Prostate gland (tissue), 2 donors: ENCODE data around the gene MYLK2.

Experiments used
- POLR2A ChIP-seq: fragments of 450-650 bp; IDR thresholded peaks from one replicate; pipeline ENCODE4 v1.6.1; 2016; ENCODE audit warnings: antibody characterized with exemption, mild to moderate bottlenecking
- TF ChIP-seq, protein P1 (sequence below), 4 experiments: fragments of 200-600 bp in 2 of 4; fragments of 450-650 bp in 2 of 4; sonication (generic) in 2 of 4; IDR thresholded peaks; 1 replicate in 3 of 4; 2 replicates in 1 of 4; pipeline ENCODE4 v1.5.1; 2016 to 2019; ENCODE audit warnings: antibody characterized with exemption in 4 of 4, mild to moderate bottlenecking in 2 of 4, moderate library complexity in 2 of 4

DNA sequence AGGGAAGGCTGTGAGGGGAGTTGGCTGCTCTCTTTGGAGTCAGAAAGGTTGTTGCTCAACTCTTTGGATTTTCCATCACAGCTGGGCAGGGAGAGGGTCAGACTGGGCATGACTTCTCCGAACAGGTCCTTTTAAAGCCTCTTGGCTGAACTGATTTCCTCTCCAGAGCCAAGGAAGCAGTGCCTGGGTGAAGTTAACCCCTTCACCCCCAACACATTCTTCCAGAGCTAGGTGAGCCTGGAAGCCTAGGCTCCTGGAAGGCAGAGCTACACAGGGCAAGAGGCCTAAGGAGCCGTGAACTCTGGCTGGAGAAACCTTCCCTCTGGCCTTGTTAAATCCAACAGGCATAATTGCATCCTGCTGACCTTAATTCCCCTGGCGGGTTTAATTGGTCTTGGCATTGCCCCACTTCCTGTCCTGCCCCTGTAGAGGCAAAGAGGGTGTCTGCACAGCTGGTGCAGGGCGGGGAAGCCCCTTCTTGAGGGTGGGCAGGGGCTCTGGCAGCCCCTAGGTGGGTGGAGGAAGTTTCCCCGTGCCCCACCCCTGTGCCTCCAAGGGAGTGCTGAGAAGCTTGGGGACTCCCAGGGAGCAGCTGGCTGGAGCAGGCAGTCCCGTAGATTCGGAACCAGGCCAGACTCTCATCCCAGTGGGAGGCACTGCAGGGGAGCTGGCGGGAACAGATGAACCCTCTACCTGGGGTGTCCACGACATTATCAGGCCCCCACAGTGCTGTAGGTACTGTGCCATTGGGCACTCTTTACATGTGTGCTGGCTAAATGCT lies 3.6 kb upstream of the MYLK2 start:
- TF ChIP-seq, protein P1, sequence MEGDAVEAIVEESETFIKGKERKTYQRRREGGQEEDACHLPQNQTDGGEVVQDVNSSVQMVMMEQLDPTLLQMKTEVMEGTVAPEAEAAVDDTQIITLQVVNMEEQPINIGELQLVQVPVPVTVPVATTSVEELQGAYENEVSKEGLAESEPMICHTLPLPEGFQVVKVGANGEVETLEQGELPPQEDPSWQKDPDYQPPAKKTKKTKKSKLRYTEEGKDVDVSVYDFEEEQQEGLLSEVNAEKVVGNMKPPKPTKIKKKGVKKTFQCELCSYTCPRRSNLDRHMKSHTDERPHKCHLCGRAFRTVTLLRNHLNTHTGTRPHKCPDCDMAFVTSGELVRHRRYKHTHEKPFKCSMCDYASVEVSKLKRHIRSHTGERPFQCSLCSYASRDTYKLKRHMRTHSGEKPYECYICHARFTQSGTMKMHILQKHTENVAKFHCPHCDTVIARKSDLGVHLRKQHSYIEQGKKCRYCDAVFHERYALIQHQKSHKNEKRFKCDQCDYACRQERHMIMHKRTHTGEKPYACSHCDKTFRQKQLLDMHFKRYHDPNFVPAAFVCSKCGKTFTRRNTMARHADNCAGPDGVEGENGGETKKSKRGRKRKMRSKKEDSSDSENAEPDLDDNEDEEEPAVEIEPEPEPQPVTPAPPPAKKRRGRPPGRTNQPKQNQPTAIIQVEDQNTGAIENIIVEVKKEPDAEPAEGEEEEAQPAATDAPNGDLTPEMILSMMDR (IDR thresholded peaks at IDR 0.05), result no peak
- no peak for TF ChIP-seq POLR2A
